NCI-H2081 treated with DMSO at 0.1 percent for 48 hours (cell line): ENCODE data around the gene AKR7A2.

Source experiments
- DNase-seq: peaks from one replicate; lab custom pipeline; 2025; lab: John Stamatoyannopoulos, UW

The AKR7A2 gene

GRCh38 chr1:19343617-19344350 lies 31.8 kb upstream of the AKR7A2 start:
- DNase-seq = no peak

- DNase-seq = no peak
These were observed 31.1 kb upstream of the AKR7A2 start for GRCh38 chr1:19342894-19343616.

- DNase-seq = no peak
These were observed 30.3 kb upstream of the AKR7A2 start for GRCh38 chr1:19342062-19342750.

GRCh38 chr1:19341201-19342061 lies 29.5 kb upstream of the AKR7A2 start:
- no peak for DNase-seq

GRCh38 chr1:19340387-19340937 lies 28.5 kb upstream of the AKR7A2 start:
- no peak for DNase-seq

GRCh38 chr1:19339214-19339861 lies 27.4 kb upstream of the AKR7A2 start:
- DNase-seq = no peak

- no peak for DNase-seq
These were observed 26.4 kb upstream of the AKR7A2 start for GRCh38 chr1:19338323-19338762.

GRCh38 chr1:19337289-19337688 lies 25.3 kb upstream of the AKR7A2 start:
- DNase-seq = no peak

- no peak for DNase-seq
These were observed 24.6 kb upstream of the AKR7A2 start for GRCh38 chr1:19336543-19336942.

- no peak for DNase-seq
These were observed 21.8 kb upstream of the AKR7A2 start for GRCh38 chr1:19333587-19334354.

GRCh38 chr1:19332832-19333231 lies 20.9 kb upstream of the AKR7A2 start:
- DNase-seq = no peak

- no peak for DNase-seq
These were observed 19.4 kb upstream of the AKR7A2 start for GRCh38 chr1:19331262-19331878.

- DNase-seq = no peak
These were observed 18.6 kb upstream of the AKR7A2 start for GRCh38 chr1:19330449-19331135.

- no peak for DNase-seq
These were observed 17.7 kb upstream of the AKR7A2 start for GRCh38 chr1:19329611-19330010.

GRCh38 chr1:19329188-19329587 lies 17.2 kb upstream of the AKR7A2 start:
- DNase-seq = no peak

- no peak for DNase-seq
These were observed 16.5 kb upstream of the AKR7A2 start for GRCh38 chr1:19328486-19328885.

GRCh38 chr1:19327736-19328135 lies 15.8 kb upstream of the AKR7A2 start:
- no peak for DNase-seq

- no peak for DNase-seq
These were observed 15.4 kb upstream of the AKR7A2 start for GRCh38 chr1:19327301-19327700.

GRCh38 chr1:19326748-19327065 lies 14.8 kb upstream of the AKR7A2 start:
- no peak for DNase-seq
